Liver (tissue), 9 donors: ENCODE data around the gene GPR132. TPM values are rescaled to one million over a fixed set of nuclear protein-coding genes. Genes with fewer than 3 reads are reported as not detected.

Experiments
- DNase-seq: peaks from one replicate; pipeline ENCODE4 v3.0.0-alpha.2; 2017; ENCODE audit warnings: low spot score
- H3K27ac ChIP-seq, 2 donors: one replicate each; pipeline ENCODE4 v1.7.0; 2013; ENCODE audit warnings: inconsistent platforms in 2 of 2, low read length in 2 of 2, control low read depth in 1 of 2, low read depth in 1 of 2, mild to moderate bottlenecking in 1 of 2
- H3K27me3 ChIP-seq, 4 donors: one replicate each; pipeline versions ENCODE4 v1.6.1 to v1.7.0; 2013; ENCODE audit warnings: low read length in 3 of 4, inconsistent platforms in 1 of 4, mild to moderate bottlenecking in 1 of 4, moderate library complexity in 1 of 4; ENCODE audit not compliant: control insufficient read depth in 4 of 4, insufficient read depth in 4 of 4
- H3K36me3 ChIP-seq, 4 donors: one replicate each; pipeline versions ENCODE4 v1.6.1 to v1.7.0; 2013; ENCODE audit warnings: low read length in 3 of 4, mild to moderate bottlenecking in 3 of 4, low read depth in 1 of 4, moderate library complexity in 1 of 4; ENCODE audit not compliant: control insufficient read depth in 4 of 4, insufficient read depth in 3 of 4
- H3K4me1 ChIP-seq, 4 donors: one replicate each; pipeline versions ENCODE4 v1.6.1 to v1.7.0; 2013; ENCODE audit warnings: low read length in 3 of 4, mild to moderate bottlenecking in 3 of 4, moderate library complexity in 1 of 4; ENCODE audit not compliant: control insufficient read depth in 4 of 4, insufficient read depth in 4 of 4
- H3K4me3 ChIP-seq, 3 donors: one replicate each; pipeline versions ENCODE4 v1.6.1 to v1.7.0; 2013; ENCODE audit warnings: low read length in 3 of 3, control low read depth in 1 of 3, low read depth in 1 of 3, mild to moderate bottlenecking in 1 of 3
- H3K9ac ChIP-seq, 2 donors: one replicate each; pipeline ENCODE4 v1.7.0; 2013; ENCODE audit warnings: low read length in 2 of 2, mild to moderate bottlenecking in 2 of 2, moderate library complexity in 2 of 2, control low read depth in 1 of 2, low read depth in 1 of 2
- H3K9me3 ChIP-seq, 4 donors: one replicate each; pipeline versions ENCODE4 v1.6.1 to v1.7.0; 2013; ENCODE audit warnings: low read length in 3 of 4; ENCODE audit not compliant: control insufficient read depth in 4 of 4
- EGR1 ChIP-seq, 2 donors: IDR thresholded peaks; 2 replicates each; pipeline ENCODE4 v1.6.1; 2016 to 2018; ENCODE audit warnings: antibody characterized with exemption in 2 of 2, low read depth in 2 of 2
- FOXA1 ChIP-seq: IDR thresholded peaks from 2 replicates; pipeline ENCODE4 v1.6.1; 2016; ENCODE audit warnings: antibody characterized with exemption
- FOXA2 ChIP-seq: IDR thresholded peaks from 2 replicates; pipeline ENCODE4 v1.6.1; 2016; ENCODE audit warnings: antibody characterized with exemption
- HNF4A ChIP-seq, 2 donors: conservative IDR thresholded peaks; 2 replicates each; pipeline ENCODE4 v1.6.1; 2016; ENCODE audit warnings: antibody characterized with exemption in 2 of 2, mild to moderate bottlenecking in 2 of 2
- HNF4G ChIP-seq: IDR thresholded peaks from 2 replicates; pipeline ENCODE4 v1.6.1; 2016; ENCODE audit warnings: antibody characterized with exemption
- JUND ChIP-seq, 2 donors: IDR thresholded peaks; 2 replicates each; pipeline ENCODE4 v1.6.1; 2016; ENCODE audit warnings: antibody characterized with exemption in 2 of 2
- NR2F2 ChIP-seq: IDR thresholded peaks from 2 replicates; pipeline ENCODE4 v1.6.1; 2016; ENCODE audit warnings: antibody characterized with exemption
- RXRA ChIP-seq, 2 donors: IDR thresholded peaks; 2 replicates each; pipeline ENCODE4 v1.6.1; 2017 to 2018; ENCODE audit warnings: antibody characterized with exemption in 2 of 2, mild to moderate bottlenecking in 1 of 2
- SP1 ChIP-seq: IDR thresholded peaks from 2 replicates; pipeline ENCODE4 v1.6.1; 2018; ENCODE audit warnings: antibody characterized with exemption, mild to moderate bottlenecking
- TAF1 ChIP-seq: conservative IDR thresholded peaks from 2 replicates; pipeline ENCODE4 v1.6.1; 2016; ENCODE audit warnings: antibody characterized with exemption, mild to moderate bottlenecking
- YY1 ChIP-seq: IDR thresholded peaks from 2 replicates; pipeline ENCODE4 v1.6.1; 2016; ENCODE audit warnings: antibody characterized with exemption, mild to moderate bottlenecking
- WGBS: extraction: QIAGEN DNeasy Blood & Tissue Kit; methylation state at CpG from one replicate; pipeline ENCODE4 v1.1.7; 2013; 5-methylcytosine and 5-hydroxymethylcytosine counted together
- polyA plus RNA-seq, 2 donors: library from polyadenylated mRNA; stranded (reverse) in 1 of 2; unstranded in 1 of 2; fragments of 200-250 nt in 1 of 2; fragments of >200 nt in 1 of 2; fragmentation: Nextera tagmentation in 1 of 2; extraction: Ambion mirVana in 1 of 2; gene quantifications; one replicate each; pipeline versions ENCODE4 v1.2.1 to v1.2.3, GENCODE V29; 2013 to 2015
- total RNA-seq, 2 donors: library from RNA; depleted of rRNA; stranded (reverse); fragments of >200 nt; gene quantifications; one replicate each; pipeline ENCODE4 v1.2.3, GENCODE V29; 2014
- TF ChIP-seq, protein P1 (sequence below): IDR thresholded peaks from 2 replicates; pipeline ENCODE4 v1.6.1; 2016; ENCODE audit warnings: antibody characterized with exemption
- TF ChIP-seq, protein P2 (sequence below): IDR thresholded peaks from 2 replicates; pipeline ENCODE4 v1.6.1; 2016; ENCODE audit warnings: antibody characterized with exemption
- TF ChIP-seq, protein P3 (sequence below): fragments of 150-350 bp; IDR thresholded peaks from 2 replicates; pipeline ENCODE4 v1.5.1; 2017; ENCODE audit warnings: improper control_type of control experiment, low read depth, low read length; ENCODE audit not compliant: missing input control
- TF ChIP-seq, protein P4 (sequence below): IDR thresholded peaks from 2 replicates; pipeline ENCODE4 v1.6.1; 2016; ENCODE audit warnings: antibody characterized with exemption
- TF ChIP-seq, protein P5 (sequence below): IDR thresholded peaks from 2 replicates; pipeline ENCODE4 v1.6.1; 2016; ENCODE audit warnings: antibody characterized with exemption, mild to moderate bottlenecking
- donor health status: healthy.
- donor health status: healthy.
- donor health status: healthy.
- donor health status: healthy.
- donor health status: healthy.

The GPR132 gene
- total and polyA plus RNA-seq, 4 donors: 0.32 to 1.2 (median 0.75) TPM

DNA sequence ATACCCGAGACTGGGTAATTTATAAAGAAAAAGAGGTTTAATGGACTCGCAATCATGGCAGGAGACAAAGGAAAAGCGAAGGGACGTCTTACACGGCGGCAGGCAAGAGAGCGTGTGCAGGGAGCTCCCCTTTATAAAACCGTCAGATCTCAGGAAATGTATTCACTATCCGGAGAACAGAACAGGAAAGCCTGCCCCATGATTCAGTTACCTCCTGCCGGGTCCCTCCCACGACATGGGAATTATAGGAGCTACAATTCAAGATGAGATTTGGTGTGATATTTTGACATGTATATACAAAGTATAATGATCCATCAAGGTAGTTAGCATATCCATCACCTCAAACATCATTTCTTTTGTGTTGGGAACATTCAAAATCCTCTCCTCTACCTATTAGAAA is 42.1 kb downstream of the GPR132 start:
- Histone ChIP-seq H3K36me3 (no peaks in the 10 kb centered on the region), H3K4me1 (peaks cover 7 to 19% (median 14%) of the 10 kb centered on the region in 4 donors), H3K27me3 (no peaks in the 10 kb centered on the region), H3K4me3 (no peak overlapping the region), H3K27ac (no peak overlapping the region), H3K9me3 (no peaks in the 10 kb centered on the region), H3K9ac (no peak overlapping the region)
- TF ChIP-seq SP1: no peak
- TF ChIP-seq HNF4G: no peak
- TF ChIP-seq, protein P1, sequence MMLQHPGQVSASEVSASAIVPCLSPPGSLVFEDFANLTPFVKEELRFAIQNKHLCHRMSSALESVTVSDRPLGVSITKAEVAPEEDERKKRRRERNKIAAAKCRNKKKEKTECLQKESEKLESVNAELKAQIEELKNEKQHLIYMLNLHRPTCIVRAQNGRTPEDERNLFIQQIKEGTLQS: no peak
- TF ChIP-seq, protein P2, sequence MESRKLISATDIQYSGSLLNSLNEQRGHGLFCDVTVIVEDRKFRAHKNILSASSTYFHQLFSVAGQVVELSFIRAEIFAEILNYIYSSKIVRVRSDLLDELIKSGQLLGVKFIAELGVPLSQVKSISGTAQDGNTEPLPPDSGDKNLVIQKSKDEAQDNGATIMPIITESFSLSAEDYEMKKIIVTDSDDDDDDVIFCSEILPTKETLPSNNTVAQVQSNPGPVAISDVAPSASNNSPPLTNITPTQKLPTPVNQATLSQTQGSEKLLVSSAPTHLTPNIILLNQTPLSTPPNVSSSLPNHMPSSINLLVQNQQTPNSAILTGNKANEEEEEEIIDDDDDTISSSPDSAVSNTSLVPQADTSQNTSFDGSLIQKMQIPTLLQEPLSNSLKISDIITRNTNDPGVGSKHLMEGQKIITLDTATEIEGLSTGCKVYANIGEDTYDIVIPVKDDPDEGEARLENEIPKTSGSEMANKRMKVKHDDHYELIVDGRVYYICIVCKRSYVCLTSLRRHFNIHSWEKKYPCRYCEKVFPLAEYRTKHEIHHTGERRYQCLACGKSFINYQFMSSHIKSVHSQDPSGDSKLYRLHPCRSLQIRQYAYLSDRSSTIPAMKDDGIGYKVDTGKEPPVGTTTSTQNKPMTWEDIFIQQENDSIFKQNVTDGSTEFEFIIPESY: no peak
- TF ChIP-seq, protein P3, sequence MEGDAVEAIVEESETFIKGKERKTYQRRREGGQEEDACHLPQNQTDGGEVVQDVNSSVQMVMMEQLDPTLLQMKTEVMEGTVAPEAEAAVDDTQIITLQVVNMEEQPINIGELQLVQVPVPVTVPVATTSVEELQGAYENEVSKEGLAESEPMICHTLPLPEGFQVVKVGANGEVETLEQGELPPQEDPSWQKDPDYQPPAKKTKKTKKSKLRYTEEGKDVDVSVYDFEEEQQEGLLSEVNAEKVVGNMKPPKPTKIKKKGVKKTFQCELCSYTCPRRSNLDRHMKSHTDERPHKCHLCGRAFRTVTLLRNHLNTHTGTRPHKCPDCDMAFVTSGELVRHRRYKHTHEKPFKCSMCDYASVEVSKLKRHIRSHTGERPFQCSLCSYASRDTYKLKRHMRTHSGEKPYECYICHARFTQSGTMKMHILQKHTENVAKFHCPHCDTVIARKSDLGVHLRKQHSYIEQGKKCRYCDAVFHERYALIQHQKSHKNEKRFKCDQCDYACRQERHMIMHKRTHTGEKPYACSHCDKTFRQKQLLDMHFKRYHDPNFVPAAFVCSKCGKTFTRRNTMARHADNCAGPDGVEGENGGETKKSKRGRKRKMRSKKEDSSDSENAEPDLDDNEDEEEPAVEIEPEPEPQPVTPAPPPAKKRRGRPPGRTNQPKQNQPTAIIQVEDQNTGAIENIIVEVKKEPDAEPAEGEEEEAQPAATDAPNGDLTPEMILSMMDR: no peak
- TF ChIP-seq TAF1: no peak
- no peak for TF ChIP-seq FOXA1
- TF ChIP-seq EGR1 (IDR thresholded peaks at IDR 0.05; ENCODE audit: low read depth in 2 of 2): no peak
- TF ChIP-seq HNF4A (conservative IDR thresholded peaks at IDR 0.05): no peak
- no peak for TF ChIP-seq NR2F2
- TF ChIP-seq FOXA2: no peak
- TF ChIP-seq, protein P4, sequence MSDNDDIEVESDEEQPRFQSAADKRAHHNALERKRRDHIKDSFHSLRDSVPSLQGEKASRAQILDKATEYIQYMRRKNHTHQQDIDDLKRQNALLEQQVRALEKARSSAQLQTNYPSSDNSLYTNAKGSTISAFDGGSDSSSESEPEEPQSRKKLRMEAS: no peak
- TF ChIP-seq YY1: no peak
- TF ChIP-seq, protein P5, sequence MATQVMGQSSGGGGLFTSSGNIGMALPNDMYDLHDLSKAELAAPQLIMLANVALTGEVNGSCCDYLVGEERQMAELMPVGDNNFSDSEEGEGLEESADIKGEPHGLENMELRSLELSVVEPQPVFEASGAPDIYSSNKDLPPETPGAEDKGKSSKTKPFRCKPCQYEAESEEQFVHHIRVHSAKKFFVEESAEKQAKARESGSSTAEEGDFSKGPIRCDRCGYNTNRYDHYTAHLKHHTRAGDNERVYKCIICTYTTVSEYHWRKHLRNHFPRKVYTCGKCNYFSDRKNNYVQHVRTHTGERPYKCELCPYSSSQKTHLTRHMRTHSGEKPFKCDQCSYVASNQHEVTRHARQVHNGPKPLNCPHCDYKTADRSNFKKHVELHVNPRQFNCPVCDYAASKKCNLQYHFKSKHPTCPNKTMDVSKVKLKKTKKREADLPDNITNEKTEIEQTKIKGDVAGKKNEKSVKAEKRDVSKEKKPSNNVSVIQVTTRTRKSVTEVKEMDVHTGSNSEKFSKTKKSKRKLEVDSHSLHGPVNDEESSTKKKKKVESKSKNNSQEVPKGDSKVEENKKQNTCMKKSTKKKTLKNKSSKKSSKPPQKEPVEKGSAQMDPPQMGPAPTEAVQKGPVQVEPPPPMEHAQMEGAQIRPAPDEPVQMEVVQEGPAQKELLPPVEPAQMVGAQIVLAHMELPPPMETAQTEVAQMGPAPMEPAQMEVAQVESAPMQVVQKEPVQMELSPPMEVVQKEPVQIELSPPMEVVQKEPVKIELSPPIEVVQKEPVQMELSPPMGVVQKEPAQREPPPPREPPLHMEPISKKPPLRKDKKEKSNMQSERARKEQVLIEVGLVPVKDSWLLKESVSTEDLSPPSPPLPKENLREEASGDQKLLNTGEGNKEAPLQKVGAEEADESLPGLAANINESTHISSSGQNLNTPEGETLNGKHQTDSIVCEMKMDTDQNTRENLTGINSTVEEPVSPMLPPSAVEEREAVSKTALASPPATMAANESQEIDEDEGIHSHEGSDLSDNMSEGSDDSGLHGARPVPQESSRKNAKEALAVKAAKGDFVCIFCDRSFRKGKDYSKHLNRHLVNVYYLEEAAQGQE: no peak
- no peak for TF ChIP-seq RXRA (IDR thresholded peaks at IDR 0.05)
- no peak for TF ChIP-seq JUND (IDR thresholded peaks at IDR 0.05)
- DNase-seq: no peak
- WGBS: 85% methylated on average over 11 of the region's 11 CpGs

DNA sequence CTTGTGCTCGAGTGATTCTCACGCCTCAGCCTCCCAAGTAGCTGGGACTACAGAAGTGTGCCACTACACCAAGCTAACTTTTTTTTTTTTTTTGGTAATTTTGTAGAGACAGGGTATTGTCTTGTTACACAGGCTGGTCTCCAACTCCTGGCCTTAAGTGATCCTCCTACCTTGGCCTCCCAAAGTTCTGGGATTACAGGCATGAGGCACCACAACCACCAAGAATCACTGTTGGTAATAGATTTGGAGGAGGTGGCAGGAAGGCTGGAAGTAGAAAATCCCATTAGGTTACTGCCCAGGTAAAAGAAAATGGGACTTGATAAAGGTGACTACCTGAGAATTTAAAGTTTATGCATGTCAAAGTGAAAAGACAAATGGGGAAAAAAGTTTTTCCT is 43.0 kb downstream of the GPR132 start:
- DNase-seq: no peak
- Histone ChIP-seq H3K4me1 (peaks cover 7 to 19% (median 14%) of the 10 kb centered on the region in 4 donors), H3K9ac (peak overlapping the region; percentile 14 to 83)

More for the DNA sequence above, 43.0 kb downstream of the GPR132 start:
- TF ChIP-seq, protein P5: no peak
- TF ChIP-seq JUND (IDR thresholded peaks at IDR 0.05): no peak
- TF ChIP-seq RXRA (IDR thresholded peaks at IDR 0.05): no peak
- peak overlapping the region in 1 of 3 donors; percentile 74 for H3K4me3 ChIP-seq
- no peaks in the 10 kb centered on the region for H3K36me3 ChIP-seq
- H3K9me3 ChIP-seq: no peaks in the 10 kb centered on the region
- no peak overlapping the region for H3K27ac ChIP-seq
- WGBS: 84% methylated on average over 2 of the region's 2 CpGs
- H3K27me3 ChIP-seq: no peaks in the 10 kb centered on the region
